GM12878 (cell line): ENCODE measurements around the gene CENPO. TPM values are rescaled to one million over a fixed set of nuclear protein-coding genes. Genes with fewer than 3 reads are reported as not detected.

Source experiments
- BCL3 ChIP-seq: IDR thresholded peaks from 2 replicates; pipeline ENCODE4 v1.6.1; 2011; ENCODE audit warnings: borderline replicate concordance, low read depth, mild to moderate bottlenecking, moderate library complexity, low read length; ENCODE audit not compliant: insufficient read depth, poor library complexity, severe bottlenecking
- CTCF ChIP-seq, 3 experiments: IDR thresholded peaks in 2 of 3; conservative IDR thresholded peaks in 1 of 3; 2 replicates each; pipeline ENCODE4 v1.5.1; 2011; ENCODE audit warnings: low read depth in 3 of 3, low read length in 3 of 3, mild to moderate bottlenecking in 3 of 3, control low read depth in 2 of 3, moderate library complexity in 2 of 3, inconsistent platforms in 1 of 3, mixed read lengths in 1 of 3; ENCODE audit not compliant: control insufficient read depth in 2 of 3, insufficient read depth in 1 of 3; ENCODE audit errors: extremely low read depth in 1 of 3
- DPF2 ChIP-seq: fragments of 450-650 bp; IDR thresholded peaks from 2 replicates; pipeline ENCODE4 v1.6.1; 2017; ENCODE audit warnings: mild to moderate bottlenecking
- ELK1 ChIP-seq: IDR thresholded peaks from 2 replicates; pipeline ENCODE4 v1.6.1; 2012; ENCODE audit warnings: low read depth, low read length, improper control_type of control experiment
- EP300 ChIP-seq, 2 experiments: fragments of 150-350 bp in 1 of 2; IDR thresholded peaks; 2 replicates each; pipeline ENCODE4 v1.6.1; 2011 to 2012; ENCODE audit warnings: low read depth in 2 of 2, low read length in 2 of 2, borderline replicate concordance in 1 of 2, improper control_type of control experiment in 1 of 2, inconsistent platforms in 1 of 2; ENCODE audit not compliant: control insufficient read depth in 1 of 2
- KAT2A ChIP-seq: conservative IDR thresholded peaks from 2 replicates; pipeline ENCODE4 v1.6.1; 2011; ENCODE audit warnings: low read depth, low read length; ENCODE audit not compliant: control insufficient read depth
- NFYA ChIP-seq: IDR thresholded peaks from 2 replicates; pipeline ENCODE4 v1.6.1; 2011; ENCODE audit warnings: low read depth, mild to moderate bottlenecking, low read length, improper control_type of control experiment, borderline replicate concordance
- NR2F1 ChIP-seq: fragments of 450-650 bp; conservative IDR thresholded peaks from 2 replicates; pipeline ENCODE4 v1.6.1; 2017; ENCODE audit warnings: mild to moderate bottlenecking
- POLR2A ChIP-seq: IDR thresholded peaks from 2 replicates; pipeline ENCODE4 v1.6.1; 2011; ENCODE audit warnings: low read depth, mild to moderate bottlenecking, low read length
- RUNX3 ChIP-seq: IDR thresholded peaks from 2 replicates; pipeline ENCODE4 v1.6.1; 2012; ENCODE audit warnings: low read length, inconsistent platforms
- ZBED1 ChIP-seq: IDR thresholded peaks from 2 replicates; pipeline ENCODE4 v1.6.1; 2016; ENCODE audit warnings: borderline replicate concordance
- ZNF592 ChIP-seq: fragments of 450-650 bp; IDR thresholded peaks from 2 replicates; pipeline ENCODE4 v1.6.1; 2017; ENCODE audit warnings: mild to moderate bottlenecking, moderate library complexity
- ZSCAN29 ChIP-seq: fragments of 450-650 bp; IDR thresholded peaks from 2 replicates; pipeline ENCODE4 v1.6.1; 2017; ENCODE audit warnings: mild to moderate bottlenecking, moderate library complexity
- polyA plus RNA-seq, 11 experiments: library from polyadenylated mRNA; depleted of rRNA in 4 of 11; unstranded in 6 of 11; stranded (reverse) in 5 of 11; fragments of >200 nt; fragmentation: Nextera tagmentation in 4 of 11; fragmentation: Illumina TruSeq in 1 of 11; extraction: Ambion mirVana in 4 of 11; extraction: Trizol in 1 of 11; gene quantifications; 1 replicate in 1 of 11; 2 replicates in 10 of 11; pipeline versions ENCODE4 v1.2.1 to v1.2.3, GENCODE V29; 2011 to 2016; ENCODE audit warnings: inconsistent platforms in 2 of 11, missing spikeins in 2 of 11, low read depth in 1 of 11
- total RNA-seq, 4 experiments: library from RNA; depleted of rRNA in 3 of 4; stranded (reverse); fragments of >200 nt in 3 of 4; fragmentation: Illumina TruSeq in 1 of 4; extraction: Trizol in 1 of 4; gene quantifications; 2 replicates each; pipeline versions ENCODE4 v1.2.1 to v1.2.3, GENCODE V29; 2013 to 2021

Gene CENPO
- total and polyA plus RNA-seq, 10 of the 15 experiments (the other 5 are each of a cell fraction or from before 2014, with no cell fraction given): 18.7 to 37.0 (median 31.4) TPM

GRCh38 chr2:24827321-24828237, 34.4 kb downstream of the CENPO start (continued):
- TF ChIP-seq ZNF592 (no peak), DPF2 (no peak), NR2F1 (no peak), CTCF (IDR thresholded peaks at IDR 0.05 in 2 of 3, conservative IDR thresholded peaks at IDR 0.05 in 1 of 3; ENCODE audit: control insufficient read depth in 2 of 3, extremely low read depth in 1 of 3, insufficient read depth in 1 of 3, low read depth in 3 of 3, low read length in 3 of 3) (peak; percentile 92 to 97 (median 92)), POLR2A (peak; percentile 40; the same call in 1 of the 2 replicates), BCL3 (no peak), ZSCAN29 (no peak), RUNX3 (no peak), EP300 (IDR thresholded peaks at IDR 0.05; ENCODE audit: borderline replicate concordance in 1 of 2, control insufficient read depth in 1 of 2, low read depth in 2 of 2, low read length in 2 of 2) (no peak), KAT2A (no peak), ZBED1 (no peak), NFYA (no peak), ELK1 (no peak)
